ENCODE measurements around the gene MOK. TPM values are rescaled to one million over a fixed set of nuclear protein-coding genes. Genes with fewer than 3 reads are reported as not detected.
"Not testable (repeated sequence)": the region's sequence is repeated elsewhere in the genome, so short reads cannot be mapped to it uniquely, and the experiment has no call there.

MOK gene
- total and polyA plus RNA-seq, 2 of the 4 experiments (the other 2 are of a cell fraction): 16.8 to 48.5 TPM

GRCh38 chr14:102329381-102329780, 24.4 kb upstream of the MOK start:
- H3K9me3 ChIP-seq (ENCODE audit: control insufficient read depth, insufficient read depth, low read length); H3K79me1 ChIP-seq (ENCODE audit: low read depth in 1 of 2, low read length in 2 of 2); H4K20me1 ChIP-seq (ENCODE audit: insufficient read depth, low read length); H3K4me1 ChIP-seq (ENCODE audit: control insufficient read depth, insufficient read depth, low read length); H2AK9ac ChIP-seq (replicated peaks; ENCODE audit: low read depth, low read length, poor library complexity); H3K56ac ChIP-seq (ENCODE audit: extremely low read depth, insufficient read depth, low read length); H4K5ac ChIP-seq (ENCODE audit: low read depth, low read length); H4K8ac ChIP-seq (ENCODE audit: low read depth in 2 of 2, low read length in 2 of 2); H2AFZ ChIP-seq (replicated peaks; ENCODE audit: low read length, poor library complexity); H2BK5ac ChIP-seq (ENCODE audit: low read depth, low read length, poor library complexity, severe bottlenecking); H2AK5ac ChIP-seq (ENCODE audit: low read depth, low read length); H3K9me1 ChIP-seq (ENCODE audit: insufficient read depth, low read length); ATAC-seq (ENCODE audit: low read depth); H2BK15ac ChIP-seq (ENCODE audit: low read depth, low read length); H3K27ac ChIP-seq (ENCODE audit: insufficient read depth, low read length); intact Hi-C loops (cut with micrococcal nuclease); H3K4ac ChIP-seq (ENCODE audit: low read depth, low read length); H3K9ac ChIP-seq (ENCODE audit: low read depth, low read length); dilution Hi-C loops (cut with HindIII; ENCODE audit: low sequenced_read_pairs, unreplicated experiment); H2BK120ac ChIP-seq (ENCODE audit: low read depth, low read length); H3K23ac ChIP-seq (ENCODE audit: low read depth, low read length); H3K14ac ChIP-seq (replicated peaks; ENCODE audit: low read depth, low read length); H2BK20ac ChIP-seq (ENCODE audit: low read depth, low read length); H3K4me3 ChIP-seq (ENCODE audit: insufficient read depth, low read depth, low read length); POLR2A ChIA-PET (ENCODE audit: unreplicated experiment); H3K27me3 ChIP-seq (ENCODE audit: control insufficient read depth, insufficient read depth, low read length); CTCF ChIA-PET; H3K4me2 ChIP-seq (ENCODE audit: low read depth, low read length); DNase-seq; BruUV-seq (replicated peaks); in situ Hi-C loops (cut with MboI; ENCODE audit: low sequenced_read_pairs); H4K91ac ChIP-seq (ENCODE audit: insufficient read depth, low read depth, low read length); H3K18ac ChIP-seq (ENCODE audit: low read depth, low read length): not testable (repeated sequence)
- H3K36me3 ChIP-seq (ENCODE audit: control insufficient read depth, insufficient read depth, low read length): peaks cover 13% of the 10 kb centered on the region; the same call in 1 of the 2 replicates
- no CpG with 5 or more reads among the region's 6 CpGs for WGBS, 2 experiments (ENCODE audit: extremely low coverage in 2 of 2, insufficient read length in 1 of 2)
